Measurements from ENCODE around the gene TGFBRAP1. TPM values are rescaled to one million over a fixed set of nuclear protein-coding genes. Genes with fewer than 3 reads are reported as not detected.
A peak's percentile ranks its signal among the peaks of the same experiment; 100 is the strongest.
"Not testable (repeated sequence)": the region's sequence is repeated elsewhere in the genome, so short reads cannot be mapped to it uniquely, and the experiment has no call there.

TGFBRAP1 gene
- total RNA-seq, 1 experiment from 2014 or later = 19.5 TPM

- Histone ChIP-seq H3K27me3 (no peaks in the 10 kb centered on the region), H3K27ac (no peak overlapping the region), H3K4me1 (peaks cover 12% of the 10 kb centered on the region), H3K4me3 (no peak overlapping the region), H3K9me3 (replicated peaks) (0 out of 2 replicates have a peak, but pooled peaks cover 3% of the 10 kb centered on the region), H3K36me3 (no peaks in the 10 kb centered on the region)
- no peak for DNase-seq
Measured at GRCh38 chr2:105254531-105255210, 74.9 kb downstream of the TGFBRAP1 start.

- H3K36me3 ChIP-seq = no peaks in the 10 kb centered on the region
- H3K27ac ChIP-seq = peak overlapping the region; percentile 68
- 0 out of 2 replicates have a peak, but pooled peaks cover under 1% of the 10 kb centered on the region for H3K9me3 ChIP-seq (replicated peaks)
- DNase-seq = peak; percentile 44 to 53
- no peaks in the 10 kb centered on the region for H3K27me3 ChIP-seq
- H3K4me1 ChIP-seq = peaks cover 16% of the 10 kb centered on the region
- no peak overlapping the region for H3K4me3 ChIP-seq
Measured at GRCh38 chr2:105252271-105252670, 77.3 kb downstream of the TGFBRAP1 start.

- H3K27ac ChIP-seq; H3K36me3 ChIP-seq; H3K4me3 ChIP-seq; H3K9me3 ChIP-seq (replicated peaks); DNase-seq; H3K27me3 ChIP-seq: not testable (repeated sequence)
- H3K4me1 ChIP-seq = peaks cover 14% of the 10 kb centered on the region
Measured at GRCh38 chr2:105251016-105251648, 78.4 kb downstream of the TGFBRAP1 start.

- Histone ChIP-seq H3K27me3 (no peaks in the 10 kb centered on the region), H3K36me3 (no peaks in the 10 kb centered on the region), H3K4me3 (no peak overlapping the region), H3K4me1 (peaks cover 14% of the 10 kb centered on the region), H3K27ac (peak overlapping the region; percentile 8; the same call in 1 of the 2 replicates), H3K9me3 (replicated peaks) (no peaks in the 10 kb centered on the region)
- no peak for DNase-seq
Measured at GRCh38 chr2:105249891-105250290, 79.6 kb downstream of the TGFBRAP1 start.

GRCh38 chr2:105249181-105249580, 80.4 kb downstream of the TGFBRAP1 start:
- Histone ChIP-seq H3K27me3 (no peaks in the 10 kb centered on the region), H3K36me3 (no peaks in the 10 kb centered on the region), H3K27ac (peak overlapping the region; percentile 8; the same call in 1 of the 2 replicates), H3K4me1 (peaks cover 14% of the 10 kb centered on the region), H3K4me3 (no peak overlapping the region), H3K9me3 (replicated peaks) (no peaks in the 10 kb centered on the region)
- DNase-seq = peak in 1 of 2 experiments; percentile 60

GRCh38 chr2:105248316-105249070, 81.0 kb downstream of the TGFBRAP1 start:
- H3K27ac ChIP-seq = no peak overlapping the region
- no peaks in the 10 kb centered on the region for H3K9me3 ChIP-seq (replicated peaks)
- DNase-seq = peak; percentile 24 to 38
- H3K4me3 ChIP-seq = no peak overlapping the region
- no peaks in the 10 kb centered on the region for H3K36me3 ChIP-seq
- no peaks in the 10 kb centered on the region for H3K27me3 ChIP-seq
- H3K4me1 ChIP-seq = peaks cover 14% of the 10 kb centered on the region

- H3K27me3 ChIP-seq = no peaks in the 10 kb centered on the region
- H3K27ac ChIP-seq = no peak overlapping the region
- no peaks in the 10 kb centered on the region for H3K36me3 ChIP-seq
- H3K9me3 ChIP-seq (replicated peaks) = no peaks in the 10 kb centered on the region
- H3K4me1 ChIP-seq = peaks cover 13% of the 10 kb centered on the region
- DNase-seq = no peak
- H3K4me3 ChIP-seq = no peak overlapping the region
Measured at GRCh38 chr2:105244451-105244850, 85.1 kb downstream of the TGFBRAP1 start.

GRCh38 chr2:105243961-105244360, 85.6 kb downstream of the TGFBRAP1 start:
- Histone ChIP-seq H3K9me3 (replicated peaks) (no peaks in the 10 kb centered on the region), H3K27ac (no peak overlapping the region), H3K4me1 (peaks cover 16% of the 10 kb centered on the region), H3K27me3 (no peaks in the 10 kb centered on the region), H3K36me3 (no peaks in the 10 kb centered on the region), H3K4me3 (no peak overlapping the region)
- peak; percentile 50 to 62 for DNase-seq

- no peak for DNase-seq
- Histone ChIP-seq H3K9me3 (replicated peaks) (no peaks in the 10 kb centered on the region), H3K36me3 (no peaks in the 10 kb centered on the region)
Measured at GRCh38 chr2:105242286-105242993, 87.1 kb downstream of the TGFBRAP1 start.

GRCh38 chr2:105241443-105241842, 88.1 kb downstream of the TGFBRAP1 start, which contains the start of gene GPR45:
GPR45 (plus strand) TSS chr2:105241743; CDS start chr2:105241859, 116 bp downstream.
- Histone ChIP-seq H3K9me3 (replicated peaks) (no peaks in the 10 kb centered on the region), H3K36me3 (no peaks in the 10 kb centered on the region), H3K4me3 (no peak within 1 kb of the TSS), H3K27ac (no peak within 1 kb of the TSS; the same call in 1 of the 2 replicates), H3K4me1 (peaks cover 20% of the 10 kb centered on the region), H3K27me3 (no peaks in the 10 kb centered on the region)
- no peak for DNase-seq

More at GRCh38 chr2:105242286-105242993, 87.1 kb downstream of the TGFBRAP1 start:
- peaks cover 20% of the 10 kb centered on the region for H3K4me1 ChIP-seq
- no peak overlapping the region for H3K27ac ChIP-seq
- H3K4me3 ChIP-seq = no peak overlapping the region
- H3K27me3 ChIP-seq = no peaks in the 10 kb centered on the region

GRCh38 chr2:105239924-105240323, 89.6 kb downstream of the TGFBRAP1 start:
- H3K27me3 ChIP-seq = no peaks in the 10 kb centered on the region
- peaks cover 26% of the 10 kb centered on the region for H3K4me1 ChIP-seq
- H3K9me3 ChIP-seq (replicated peaks) = no peaks in the 10 kb centered on the region
- H3K36me3 ChIP-seq = no peaks in the 10 kb centered on the region
- H3K27ac ChIP-seq = peak overlapping the region; percentile 80
- H3K4me3 ChIP-seq = no peak overlapping the region
- peak; percentile 58 to 59 for DNase-seq

GRCh38 chr2:105238664-105239240, 90.8 kb downstream of the TGFBRAP1 start:
- peak; percentile 34 to 59 for DNase-seq
- H3K36me3 ChIP-seq = no peaks in the 10 kb centered on the region
- peaks cover 26% of the 10 kb centered on the region for H3K4me1 ChIP-seq
- peak overlapping the region; percentile 59 for H3K4me3 ChIP-seq
- H3K27me3 ChIP-seq = no peaks in the 10 kb centered on the region
- H3K9me3 ChIP-seq (replicated peaks) = no peaks in the 10 kb centered on the region
- H3K27ac ChIP-seq = peak overlapping the region; percentile 80

GRCh38 chr2:105237045-105237765, 92.3 kb downstream of the TGFBRAP1 start:
- H3K4me3 ChIP-seq = no peak overlapping the region
- DNase-seq = peak in 1 of 2 experiments; percentile 23
- no peaks in the 10 kb centered on the region for H3K9me3 ChIP-seq (replicated peaks)
- H3K27ac ChIP-seq = no peak overlapping the region
- H3K27me3 ChIP-seq = no peaks in the 10 kb centered on the region
- H3K36me3 ChIP-seq = no peaks in the 10 kb centered on the region
- H3K4me1 ChIP-seq = peaks cover 26% of the 10 kb centered on the region
